ENCODE data around the gene GRM7.

DNA sequence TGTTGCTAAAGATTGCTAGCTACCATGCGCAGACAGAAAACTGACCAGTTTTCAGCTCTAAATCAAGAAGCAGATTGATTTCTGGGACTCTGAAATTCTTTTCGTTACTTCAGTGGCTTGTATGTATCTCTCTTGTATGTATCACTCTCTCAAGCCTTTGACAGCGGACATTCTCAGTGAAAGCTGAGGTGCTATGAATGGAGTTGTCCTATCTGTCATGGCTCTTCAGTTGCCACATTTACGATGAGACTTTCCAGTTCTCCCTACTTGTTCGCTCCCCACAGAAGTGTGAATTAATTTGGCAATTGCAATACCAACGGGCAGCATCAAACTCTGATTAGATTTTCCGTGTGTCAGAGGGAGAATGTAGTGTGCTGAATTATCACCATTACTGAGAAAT lies 432.4 kb downstream of the GRM7 start:
- TF ChIP-seq, protein P1, sequence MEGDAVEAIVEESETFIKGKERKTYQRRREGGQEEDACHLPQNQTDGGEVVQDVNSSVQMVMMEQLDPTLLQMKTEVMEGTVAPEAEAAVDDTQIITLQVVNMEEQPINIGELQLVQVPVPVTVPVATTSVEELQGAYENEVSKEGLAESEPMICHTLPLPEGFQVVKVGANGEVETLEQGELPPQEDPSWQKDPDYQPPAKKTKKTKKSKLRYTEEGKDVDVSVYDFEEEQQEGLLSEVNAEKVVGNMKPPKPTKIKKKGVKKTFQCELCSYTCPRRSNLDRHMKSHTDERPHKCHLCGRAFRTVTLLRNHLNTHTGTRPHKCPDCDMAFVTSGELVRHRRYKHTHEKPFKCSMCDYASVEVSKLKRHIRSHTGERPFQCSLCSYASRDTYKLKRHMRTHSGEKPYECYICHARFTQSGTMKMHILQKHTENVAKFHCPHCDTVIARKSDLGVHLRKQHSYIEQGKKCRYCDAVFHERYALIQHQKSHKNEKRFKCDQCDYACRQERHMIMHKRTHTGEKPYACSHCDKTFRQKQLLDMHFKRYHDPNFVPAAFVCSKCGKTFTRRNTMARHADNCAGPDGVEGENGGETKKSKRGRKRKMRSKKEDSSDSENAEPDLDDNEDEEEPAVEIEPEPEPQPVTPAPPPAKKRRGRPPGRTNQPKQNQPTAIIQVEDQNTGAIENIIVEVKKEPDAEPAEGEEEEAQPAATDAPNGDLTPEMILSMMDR (conservative IDR thresholded peaks at IDR 0.05; ENCODE audit: low read length) = no peak
- TF ChIP-seq EZH2phosphoT487 (IDR thresholded peaks at IDR 0.05; ENCODE audit: borderline replicate concordance, low read depth, low read length) = no peak
